ENCODE data around the gene SAYSD1.
"Not testable (repeated sequence)": the region's sequence is repeated elsewhere in the genome, so short reads cannot be mapped to it uniquely, and the experiment has no call there.

Gene SAYSD1

GRCh38 chr6:39151211-39151610 is 36.2 kb upstream of the SAYSD1 start:
- H3K27ac ChIP-seq, result no peak overlapping the region
- TF ChIP-seq CTCF (IDR thresholded peaks at IDR 0.05) (no peak), ZFX (IDR thresholded peaks at IDR 0.05; ENCODE audit: borderline replicate concordance) (no peak)

- TF ChIP-seq CTCF (IDR thresholded peaks at IDR 0.05) (no peak), ZFX (IDR thresholded peaks at IDR 0.05; ENCODE audit: borderline replicate concordance) (no peak)
Observed at GRCh38 chr6:39144481-39145173, 29.6 kb upstream of the SAYSD1 start.

GRCh38 chr6:39143238-39143930 is 28.4 kb upstream of the SAYSD1 start:
- no peak for TF ChIP-seq CTCF (IDR thresholded peaks at IDR 0.05)
- H3K27ac ChIP-seq, result no peak overlapping the region

More at GRCh38 chr6:39144481-39145173, 29.6 kb upstream of the SAYSD1 start:
- H3K27ac ChIP-seq, result no peak overlapping the region

GRCh38 chr6:39140556-39141167 is 25.7 kb upstream of the SAYSD1 start:
- H3K27ac ChIP-seq, result no peak overlapping the region
- TF ChIP-seq CTCF (IDR thresholded peaks at IDR 0.05) (no peak), ZFX (IDR thresholded peaks at IDR 0.05; ENCODE audit: borderline replicate concordance) (no peak)

- TF ChIP-seq ZFX (IDR thresholded peaks at IDR 0.05; ENCODE audit: borderline replicate concordance) (no peak), CTCF (IDR thresholded peaks at IDR 0.05) (no peak)
- H3K27ac ChIP-seq, result no peak overlapping the region
Observed at GRCh38 chr6:39137245-39137644, 22.3 kb upstream of the SAYSD1 start.

- not testable (repeated sequence) for H3K27ac ChIP-seq
Observed at GRCh38 chr6:39136207-39136606, 21.2 kb upstream of the SAYSD1 start.

GRCh38 chr6:39134761-39135160 is 19.8 kb upstream of the SAYSD1 start:
- H3K27ac ChIP-seq, result not testable (repeated sequence)

- no peak overlapping the region for H3K27ac ChIP-seq
- TF ChIP-seq CTCF (IDR thresholded peaks at IDR 0.05) (no peak), ZFX (IDR thresholded peaks at IDR 0.05; ENCODE audit: borderline replicate concordance) (no peak)
Observed at GRCh38 chr6:39130691-39131090, 15.7 kb upstream of the SAYSD1 start.
